ENCODE measurements around the gene SIGLEC1.

The SIGLEC1 gene

DNA sequence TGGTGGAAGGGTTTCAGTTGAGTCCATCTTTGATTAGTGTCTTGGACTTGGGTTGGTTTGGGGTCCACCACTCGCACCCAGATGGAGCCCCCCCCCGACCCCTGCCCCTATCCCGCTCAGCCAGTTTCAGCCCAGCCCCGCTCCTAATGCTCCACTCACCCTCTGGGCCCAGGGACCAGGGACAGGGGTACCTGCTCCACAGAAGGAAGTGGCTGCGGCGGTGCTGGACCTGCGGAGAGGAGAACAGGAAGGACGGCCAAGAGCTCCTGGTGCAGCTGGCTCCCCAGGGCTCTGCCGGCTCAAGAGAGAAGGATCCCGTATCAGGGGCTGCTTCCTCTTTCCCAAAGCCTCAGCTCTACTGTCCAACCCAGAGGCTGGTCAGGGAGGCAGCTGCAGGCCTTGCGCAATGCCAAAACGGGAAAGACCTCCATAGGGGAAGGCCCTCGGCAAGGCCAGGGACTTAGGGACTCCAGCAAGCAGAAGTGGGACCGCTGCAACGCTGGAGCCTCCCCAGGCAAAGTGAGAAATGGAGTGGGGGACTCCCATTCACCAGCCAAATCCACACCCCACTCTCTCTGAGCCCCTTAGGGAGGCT is at the start of gene SIGLEC1:
SIGLEC1 (minus strand) TSS at position 322 of the 595 bp plus-strand sequence. CDS start 5,472 bp downstream, outside the sequence.
- DNase-seq, result no peak

DNA sequence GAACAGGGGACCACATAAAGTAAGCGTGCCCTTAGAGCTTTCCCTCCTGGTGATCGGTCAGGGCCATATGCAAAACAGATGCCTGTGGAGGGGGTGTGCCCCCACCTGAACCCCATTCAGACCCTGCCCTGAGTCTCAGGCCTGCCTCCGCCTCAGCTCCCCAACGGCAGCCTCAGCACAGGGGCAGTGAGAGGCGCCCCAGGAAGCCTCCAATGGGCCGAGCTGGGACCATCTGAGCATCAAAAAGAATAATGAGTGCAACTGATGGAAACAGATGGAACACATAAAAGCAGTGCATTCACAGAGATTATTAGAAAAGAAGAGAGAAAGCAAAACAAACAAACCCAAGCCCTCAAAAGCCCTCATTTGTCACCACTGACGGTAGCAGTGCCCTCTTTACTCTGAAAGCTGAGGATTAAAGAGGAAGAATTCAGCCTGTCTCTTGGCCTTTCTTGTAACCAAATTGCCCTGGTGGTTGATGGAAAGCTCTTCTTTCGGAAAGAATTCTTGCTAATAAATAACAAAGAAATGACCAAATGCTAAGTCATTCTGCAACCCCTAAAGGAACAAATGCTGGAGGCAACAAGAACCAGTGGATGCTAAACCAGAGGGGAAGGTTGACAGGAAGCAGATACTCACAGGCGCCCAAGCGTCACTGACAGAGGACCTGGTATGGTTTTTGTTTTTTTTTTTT is 48.4 kb upstream of the SIGLEC1 start:
- DNase-seq, result no peak

DNA sequence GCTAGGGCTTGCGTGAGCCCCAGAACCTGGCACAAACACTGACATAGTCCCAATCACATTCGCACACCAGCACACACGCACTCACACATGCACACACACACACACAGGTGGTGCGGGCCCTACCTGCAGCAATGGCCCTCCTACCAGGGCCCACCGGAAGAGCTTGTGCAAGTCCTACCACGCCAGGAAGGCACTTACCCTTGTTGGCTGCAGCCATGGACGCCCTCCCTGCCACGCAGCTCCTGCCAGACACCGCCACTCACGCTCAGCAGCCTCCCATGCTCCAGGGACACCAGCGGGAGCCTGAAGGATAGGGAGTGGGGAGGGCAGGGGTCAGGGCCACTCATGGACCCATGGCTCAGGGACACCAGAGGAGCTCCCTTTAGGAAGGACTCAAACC is 47.5 kb upstream of the SIGLEC1 start:
- DNase-seq, result no peak

DNA sequence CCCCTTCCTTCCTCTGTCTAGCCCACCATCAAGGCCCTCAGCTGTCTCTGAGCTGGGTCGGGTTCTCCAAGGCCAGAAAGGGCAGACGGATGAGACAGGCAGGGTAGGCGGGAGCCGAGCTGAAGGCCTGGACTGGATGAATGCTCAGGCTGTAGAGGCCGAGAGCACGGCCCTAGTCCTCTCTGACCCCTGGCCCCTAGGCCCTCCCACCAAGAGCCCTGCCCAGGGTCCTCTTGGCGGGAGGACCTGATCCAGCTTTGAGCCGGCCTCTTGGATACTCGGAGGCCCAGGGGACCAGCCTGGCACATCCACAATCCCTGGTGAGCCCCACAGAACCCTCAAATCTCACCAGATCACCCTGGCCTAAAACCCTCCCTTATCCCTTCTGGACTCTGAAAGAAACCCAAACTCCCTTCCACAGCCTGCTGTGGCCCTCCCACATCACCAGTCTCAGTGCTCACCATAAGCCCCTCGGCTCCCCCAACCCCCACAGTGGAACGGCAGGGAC is 47.0 kb upstream of the SIGLEC1 start:
- DNase-seq, result no peak

DNA sequence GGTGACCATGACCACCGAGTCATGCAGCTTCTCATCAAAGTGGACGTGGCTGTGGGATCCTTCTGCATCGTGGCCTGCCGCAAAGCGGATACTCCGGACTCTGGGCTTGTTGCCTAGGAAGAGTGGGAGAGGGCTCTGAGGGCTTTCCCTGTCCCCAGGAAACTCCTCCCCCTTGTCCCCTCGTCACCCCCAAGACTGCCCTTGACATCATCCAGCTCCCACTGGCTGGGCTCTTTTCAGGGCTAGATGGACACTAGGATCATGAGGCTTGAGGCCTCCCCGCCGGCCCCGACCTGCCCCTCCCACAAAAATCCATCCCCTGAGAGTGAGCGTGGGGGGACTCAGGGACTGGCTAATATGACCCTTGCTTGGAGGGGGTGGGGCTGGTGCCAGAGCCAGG is 46.2 kb upstream of the SIGLEC1 start:
- DNase-seq, result no peak

DNA sequence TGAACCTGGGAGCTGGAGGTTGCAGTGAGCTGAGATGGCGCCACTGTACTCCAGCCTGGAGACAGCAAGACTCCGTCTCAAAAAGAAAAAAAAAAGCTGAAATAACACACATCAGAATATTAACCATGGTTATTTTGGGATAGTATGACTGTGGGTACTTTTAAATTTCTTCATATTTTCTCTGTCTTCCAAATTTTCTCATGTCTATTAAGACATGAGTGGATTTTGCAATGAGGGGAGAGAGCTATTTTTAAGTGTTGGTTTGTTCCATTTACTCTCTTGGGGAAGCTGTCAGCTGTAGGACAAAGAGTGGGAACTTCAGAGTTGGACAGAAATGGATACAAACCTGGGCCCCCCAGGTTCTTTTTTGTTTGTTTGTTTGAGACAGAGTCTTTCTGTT is 44.9 kb upstream of the SIGLEC1 start:
- no peak for DNase-seq

GRCh38 chr20:3755814-3756480 is 43.5 kb upstream of the SIGLEC1 start:
- DNase-seq, result no peak

GRCh38 chr20:3755269-3755668 is 42.9 kb upstream of the SIGLEC1 start:
- DNase-seq, result no peak

GRCh38 chr20:3754276-3754630 is 41.9 kb upstream of the SIGLEC1 start:
- DNase-seq, result no peak

- DNase-seq, result no peak
These were observed 41.3 kb upstream of the SIGLEC1 start for GRCh38 chr20:3753501-3754275.

- peak; percentile 78 for DNase-seq
These were observed 40.7 kb upstream of the SIGLEC1 start for GRCh38 chr20:3753098-3753497.

- DNase-seq, result no peak
These were observed 40.0 kb upstream of the SIGLEC1 start for GRCh38 chr20:3752386-3752759.

DNA sequence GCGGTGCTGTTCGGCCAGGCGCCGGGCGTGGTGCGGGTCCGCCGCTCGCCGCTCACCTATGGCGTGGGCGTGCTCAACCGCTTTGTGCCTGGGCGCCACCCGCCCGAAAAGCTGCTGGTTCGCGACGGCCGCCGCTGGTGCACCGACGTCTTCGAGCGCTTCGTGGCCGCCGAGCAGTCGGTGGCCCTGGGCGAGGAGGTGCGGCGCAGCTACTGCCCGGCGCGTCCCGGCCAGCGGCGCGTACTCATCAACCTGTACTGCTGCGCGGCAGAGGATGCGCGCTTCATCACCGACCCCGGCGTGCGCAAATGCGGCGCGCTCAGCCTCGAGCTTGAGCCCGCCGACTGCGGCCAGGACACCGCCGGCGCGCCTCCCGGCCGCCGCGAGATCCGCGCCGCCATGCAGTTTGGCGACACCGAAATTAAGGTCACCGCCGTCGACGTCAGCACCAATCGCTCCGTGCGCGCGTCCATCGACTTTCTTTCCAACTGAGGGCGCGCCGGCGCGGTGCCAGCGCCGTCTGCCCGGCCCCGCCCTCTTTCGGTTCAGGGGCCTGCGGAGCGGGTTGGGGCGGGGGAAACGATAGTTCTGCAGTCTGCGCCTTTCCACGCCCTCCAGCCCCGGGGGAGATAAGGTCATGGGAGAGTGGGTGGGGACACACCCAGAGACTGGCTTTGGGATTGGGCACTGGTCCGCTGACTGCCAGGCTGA is 39.4 kb upstream of the SIGLEC1 start:
- DNase-seq, result peak; percentile 63

- no peak for DNase-seq
These were observed 38.9 kb upstream of the SIGLEC1 start for GRCh38 chr20:3751305-3751674.

- DNase-seq, result peak; percentile 37
These were observed 37.5 kb upstream of the SIGLEC1 start for GRCh38 chr20:3749689-3750531.

DNA sequence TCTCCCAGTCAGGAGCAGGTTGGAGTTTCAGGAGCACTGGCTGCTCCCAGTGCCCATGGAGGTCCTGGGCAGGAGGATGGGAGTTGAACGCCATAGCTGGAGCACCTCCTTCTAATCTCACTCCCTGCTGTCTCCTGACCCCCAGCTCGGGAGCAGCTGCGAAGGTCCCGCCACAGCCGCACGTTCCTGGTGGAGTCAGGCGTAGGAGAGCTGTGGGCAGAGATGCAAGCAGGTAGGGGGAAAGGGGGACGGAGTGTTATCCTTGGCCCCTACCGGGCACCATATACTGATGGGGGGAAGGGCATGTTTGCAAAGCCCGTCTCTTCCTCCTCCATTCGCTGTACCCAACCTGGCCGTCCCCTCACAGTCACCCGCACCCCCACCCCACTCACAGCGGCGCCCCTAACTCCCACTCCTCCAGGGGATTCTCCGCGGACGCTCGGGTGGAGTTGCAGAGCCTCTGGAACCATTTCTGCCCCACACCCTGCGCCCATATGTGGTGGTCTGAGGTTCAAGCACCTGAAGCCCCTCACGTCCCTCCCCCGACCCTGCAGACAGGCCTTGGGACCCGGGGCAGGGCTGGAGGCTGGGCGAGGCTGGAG is 36.8 kb upstream of the SIGLEC1 start:
- DNase-seq, result no peak

DNA sequence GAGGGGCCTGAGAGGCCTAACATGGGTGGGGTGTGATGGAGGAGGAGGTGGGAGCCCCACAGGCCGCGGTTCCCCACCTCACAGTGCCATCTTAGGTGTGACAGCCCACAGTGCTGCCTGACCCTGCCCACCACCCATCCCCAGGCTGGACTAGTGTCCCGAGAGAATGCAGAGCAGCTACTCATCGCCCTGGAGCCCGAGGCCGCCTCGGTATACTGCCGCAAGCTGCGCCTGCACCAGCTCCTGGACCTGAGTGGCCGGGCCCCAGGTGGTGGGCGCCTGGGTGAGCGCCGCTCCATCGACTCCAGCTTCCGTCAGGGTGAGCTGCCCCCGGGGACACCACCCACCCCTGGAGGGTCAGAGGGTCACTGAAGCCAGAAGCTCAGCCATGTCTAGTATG is 35.7 kb upstream of the SIGLEC1 start:
- no peak for DNase-seq

- no peak for DNase-seq
These were observed 35.1 kb upstream of the SIGLEC1 start for GRCh38 chr20:3747471-3747870.

GRCh38 chr20:3745686-3746173 is 33.3 kb upstream of the SIGLEC1 start:
- DNase-seq, result no peak

GRCh38 chr20:3744806-3745685 is 32.6 kb upstream of the SIGLEC1 start:
- DNase-seq, result peak; percentile 85

Measured in CD4-positive, alpha-beta T cell treated with Interleukin-17A for 4 hours (primary cell).